Smooth muscle cell (in vitro differentiated cells): ENCODE measurements around the gene ZNHIT1. TPM values are rescaled to one million over a fixed set of nuclear protein-coding genes. Genes with fewer than 3 reads are reported as not detected.

ENCODE experiments used
- DNase-seq: peaks from one replicate; lab custom pipeline; 2025; ENCODE audit not compliant: unreplicated experiment; lab: John Stamatoyannopoulos, UW
- H2AFZ ChIP-seq: fragments of 200-600 bp; sonication (generic); 2 replicates; pipeline ENCODE4 v1.6.0; 2016; ENCODE audit warnings: antibody characterized with exemption, low read depth, mild to moderate bottlenecking
- H3F3A ChIP-seq: fragments of 200-600 bp; sonication (generic); 2 replicates; pipeline ENCODE4 v1.6.0; 2017; ENCODE audit warnings: antibody characterized with exemption, low read depth
- H3K27ac ChIP-seq: fragments of 200-600 bp; sonication (generic); 2 replicates; pipeline ENCODE4 v1.5.1; 2016; ENCODE audit warnings: low read depth, mild to moderate bottlenecking
- H3K27me3 ChIP-seq: fragments of 200-600 bp; sonication (generic); 2 replicates; pipeline ENCODE4 v1.6.1; 2016; ENCODE audit warnings: low read depth, mild to moderate bottlenecking
- H3K36me3 ChIP-seq: fragments of 200-600 bp; sonication (generic); 2 replicates; pipeline ENCODE4 v1.5.1; 2016; ENCODE audit warnings: low read depth
- H3K4me1 ChIP-seq: fragments of 200-600 bp; sonication (generic); 2 replicates; pipeline ENCODE4 v1.5.1; 2016; ENCODE audit warnings: low read depth
- H3K4me2 ChIP-seq: fragments of 200-600 bp; sonication (generic); 2 replicates; pipeline ENCODE4 v1.6.0; 2016; ENCODE audit warnings: mild to moderate bottlenecking
- H3K4me3 ChIP-seq: fragments of 200-600 bp; sonication (generic); 2 replicates; pipeline ENCODE4 v1.5.1; 2016; ENCODE audit warnings: mild to moderate bottlenecking
- H3K79me2 ChIP-seq: fragments of 200-600 bp; sonication (generic); 2 replicates; pipeline ENCODE4 v1.6.0; 2016; ENCODE audit warnings: low read depth, mild to moderate bottlenecking
- H3K9ac ChIP-seq: fragments of 200-600 bp; sonication (generic); 2 replicates; pipeline ENCODE4 v1.6.0; 2016; ENCODE audit warnings: low read depth
- H3K9me3 ChIP-seq: fragments of 200-600 bp; sonication (generic); replicated peaks from 2 replicates; pipeline ENCODE4 v1.5.1; 2016; ENCODE audit warnings: low read depth
- H4K20me1 ChIP-seq: fragments of 200-600 bp; sonication (generic); 2 replicates; pipeline ENCODE4 v1.6.0; 2016; ENCODE audit warnings: low read depth
- CTCF ChIP-seq: fragments of 200-600 bp; sonication (generic); IDR thresholded peaks from 2 replicates; pipeline ENCODE4 v1.5.1; 2017; ENCODE audit warnings: borderline replicate concordance, mild to moderate bottlenecking, antibody characterized with exemption; ENCODE audit not compliant: insufficient read depth, poor library complexity, severe bottlenecking
- whole genome bisulfite sequencing: methylation state at CpG from one replicate; pipeline ENCODE4 v1.1.7; 2016; ENCODE audit warnings: low lambda C conversion rate; 5-methylcytosine and 5-hydroxymethylcytosine counted together
- polyA plus RNA-seq: library from polyadenylated mRNA; unstranded; fragments of >200 nt; fragmentation: Nextera tagmentation; extraction: Ambion mirVana; gene quantifications from 2 replicates; pipeline ENCODE4 v1.2.1, GENCODE V29; 2016
- total RNA-seq: library from RNA; depleted of rRNA; stranded (reverse); fragments of >200 nt; gene quantifications from 2 replicates; pipeline ENCODE4 v1.2.3, GENCODE V29; 2014

Gene ZNHIT1
- total and polyA plus RNA-seq, 2 experiments from 2014 or later: 100 to 123 TPM

DNA sequence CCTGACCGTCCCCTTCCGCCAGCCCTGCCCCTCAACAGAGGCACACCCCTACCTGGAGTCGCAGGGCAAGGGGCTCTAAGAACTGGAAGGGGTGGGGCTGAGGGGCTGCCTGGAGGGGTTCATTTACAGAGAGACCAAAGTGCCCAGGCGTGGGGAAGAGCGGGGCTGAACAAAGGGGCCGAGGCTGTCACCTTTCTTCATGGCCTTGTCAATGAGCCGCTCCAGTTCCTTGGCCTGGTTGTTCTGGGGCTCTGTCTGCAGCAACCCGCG is 21.9 kb downstream of the ZNHIT1 start:
- Histone ChIP-seq H3K27me3 (no peaks in the 10 kb centered on the region), H3K4me2 (no peak overlapping the region), H3K79me2 (peaks cover 19% of the 10 kb centered on the region), H3K9me3 (no peaks in the 10 kb centered on the region), H3K4me3 (no peak overlapping the region), H4K20me1 (peaks cover 8% of the 10 kb centered on the region), H2AFZ (no peak overlapping the region), H3F3A (peaks cover 2% of the 10 kb centered on the region), H3K4me1 (no peaks in the 10 kb centered on the region), H3K27ac (no peak overlapping the region), H3K36me3 (no peaks in the 10 kb centered on the region), H3K9ac (no peak overlapping the region)
- TF ChIP-seq CTCF: no peak
- WGBS: 90% methylated on average over 6 of the region's 9 CpGs
- DNase-seq: no peak

DNA sequence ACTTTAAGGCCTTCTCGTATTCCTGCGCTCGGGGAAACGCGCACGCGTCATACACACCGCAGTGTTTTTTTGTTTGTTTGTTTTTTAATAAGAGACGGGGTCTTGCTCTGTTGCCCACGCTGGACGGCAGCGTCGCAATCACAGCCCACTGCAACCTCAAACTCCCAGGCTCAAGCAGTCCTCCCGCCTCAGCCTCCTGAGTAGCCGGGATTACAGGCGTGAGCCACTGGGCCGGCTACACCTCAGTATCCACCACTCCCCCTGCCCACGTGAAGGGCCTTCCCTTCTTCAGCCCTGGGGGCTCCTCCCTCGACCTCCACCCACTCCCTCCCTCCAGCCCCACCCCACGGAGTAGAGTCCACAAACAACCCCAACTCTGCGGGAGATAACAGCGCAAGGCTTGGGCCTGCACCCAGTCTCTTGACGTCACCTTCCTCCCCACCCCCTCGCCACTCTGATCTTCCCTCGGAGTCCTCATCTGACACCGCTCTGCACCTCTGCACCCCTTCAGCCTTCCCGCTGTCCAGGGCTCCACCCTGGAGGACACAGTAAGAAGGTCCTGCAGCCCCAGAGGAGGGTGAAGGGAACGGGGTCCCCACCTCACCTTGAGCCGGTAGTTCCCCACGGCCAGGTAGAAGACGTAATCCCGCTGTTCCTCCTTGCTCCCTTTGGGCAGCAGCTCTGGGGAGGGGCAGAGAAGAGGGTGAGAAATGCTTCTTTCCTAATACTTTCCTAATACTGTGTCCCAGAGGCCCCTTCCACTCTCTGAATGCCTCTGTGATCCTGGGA is 22.5 kb downstream of the ZNHIT1 start:
- peaks cover 22% of the 10 kb centered on the region for H3K79me2 ChIP-seq
- H3K4me2 ChIP-seq: no peak overlapping the region
- H4K20me1 ChIP-seq: peaks cover 8% of the 10 kb centered on the region
- no peaks in the 10 kb centered on the region for H3K9me3 ChIP-seq
- H3K4me3 ChIP-seq: no peak overlapping the region
- H2AFZ ChIP-seq: no peak overlapping the region
- no peaks in the 10 kb centered on the region for H3K4me1 ChIP-seq
- H3F3A ChIP-seq: peaks cover 2% of the 10 kb centered on the region
- H3K9ac ChIP-seq: no peak overlapping the region
- no peaks in the 10 kb centered on the region for H3K36me3 ChIP-seq
- DNase-seq: no peak
- no peaks in the 10 kb centered on the region for H3K27me3 ChIP-seq
- H3K27ac ChIP-seq: no peak overlapping the region
- TF ChIP-seq CTCF: no peak
- WGBS: 97% methylated on average over 25 of the region's 32 CpGs

DNA sequence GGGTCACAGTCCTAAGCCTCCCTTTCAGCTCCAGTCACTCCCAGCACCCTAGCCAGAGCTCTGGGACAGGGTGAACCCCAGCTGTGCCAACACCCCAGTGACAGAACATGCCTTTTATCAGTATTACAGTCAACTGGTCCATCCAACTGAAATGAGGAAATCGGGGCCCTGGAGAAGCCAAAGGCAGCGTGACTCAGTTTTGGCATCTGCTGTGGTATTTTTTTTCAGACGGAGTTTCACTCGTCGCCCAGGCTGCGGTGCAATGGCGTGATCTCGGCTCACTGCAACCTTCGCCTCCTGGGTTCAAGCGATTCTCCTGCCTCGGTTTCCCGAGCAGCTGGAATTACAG is 23.0 kb downstream of the ZNHIT1 start:
- no peaks in the 10 kb centered on the region for H3K27me3 ChIP-seq
- H3K27ac ChIP-seq: no peak overlapping the region
- H4K20me1 ChIP-seq: peaks cover 8% of the 10 kb centered on the region
- TF ChIP-seq CTCF: no peak
- H3K4me1 ChIP-seq: no peaks in the 10 kb centered on the region
- H3K9ac ChIP-seq: no peak overlapping the region
- H3F3A ChIP-seq: peaks cover 2% of the 10 kb centered on the region
- H3K36me3 ChIP-seq: no peaks in the 10 kb centered on the region
- DNase-seq: no peak
- no peaks in the 10 kb centered on the region for H3K9me3 ChIP-seq
- no peak overlapping the region for H3K4me3 ChIP-seq
- H3K4me2 ChIP-seq: no peak overlapping the region
- H3K79me2 ChIP-seq: peaks cover 27% of the 10 kb centered on the region
- no peak overlapping the region for H2AFZ ChIP-seq
- WGBS: 96% methylated on average over 12 of the region's 12 CpGs
